ENCODE data around the gene RASSF8.
A peak's percentile ranks its signal among the peaks of the same experiment; 100 is the strongest.

RASSF8 gene

DNA sequence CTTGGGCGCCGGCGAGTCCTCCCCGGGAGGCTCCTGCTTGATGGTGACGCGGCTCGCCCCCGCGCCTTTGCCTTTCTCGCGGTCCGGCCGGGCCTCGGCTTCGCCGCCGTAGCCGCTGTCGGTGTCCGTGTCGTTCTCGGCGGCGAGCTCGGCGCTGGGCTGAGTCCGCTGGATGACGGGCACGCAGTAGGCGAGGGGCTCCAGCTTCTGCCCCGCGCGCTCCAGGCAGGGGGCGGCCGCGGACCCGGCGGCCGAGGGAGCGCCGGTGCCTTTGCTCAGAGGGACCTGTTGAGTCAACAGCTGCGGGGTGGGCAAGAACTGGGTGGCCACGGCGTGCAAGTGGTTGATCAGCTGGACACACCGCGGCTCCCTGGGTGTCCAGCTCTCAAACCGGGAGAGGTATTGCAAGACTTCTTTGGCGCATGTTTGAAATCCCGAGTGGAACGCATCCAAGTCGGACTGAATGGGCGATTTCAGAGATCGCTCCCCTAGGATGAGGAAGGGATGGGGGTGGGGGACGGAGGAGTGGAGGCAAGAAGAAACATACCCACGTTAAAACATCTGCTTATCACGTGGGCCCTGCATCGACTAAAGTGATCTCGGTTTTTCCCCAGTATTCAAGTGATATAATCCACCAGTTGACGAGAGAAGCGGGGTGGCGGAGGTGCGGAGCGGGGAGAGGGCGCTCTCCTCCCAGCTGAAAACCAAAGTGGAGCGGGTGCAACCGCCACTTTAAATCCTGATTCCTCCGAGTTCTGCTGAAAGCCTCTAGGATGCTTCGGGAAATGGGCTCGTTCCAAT, 164.4 kb downstream of the RASSF8 start:
- TF ChIP-seq, protein P1, sequence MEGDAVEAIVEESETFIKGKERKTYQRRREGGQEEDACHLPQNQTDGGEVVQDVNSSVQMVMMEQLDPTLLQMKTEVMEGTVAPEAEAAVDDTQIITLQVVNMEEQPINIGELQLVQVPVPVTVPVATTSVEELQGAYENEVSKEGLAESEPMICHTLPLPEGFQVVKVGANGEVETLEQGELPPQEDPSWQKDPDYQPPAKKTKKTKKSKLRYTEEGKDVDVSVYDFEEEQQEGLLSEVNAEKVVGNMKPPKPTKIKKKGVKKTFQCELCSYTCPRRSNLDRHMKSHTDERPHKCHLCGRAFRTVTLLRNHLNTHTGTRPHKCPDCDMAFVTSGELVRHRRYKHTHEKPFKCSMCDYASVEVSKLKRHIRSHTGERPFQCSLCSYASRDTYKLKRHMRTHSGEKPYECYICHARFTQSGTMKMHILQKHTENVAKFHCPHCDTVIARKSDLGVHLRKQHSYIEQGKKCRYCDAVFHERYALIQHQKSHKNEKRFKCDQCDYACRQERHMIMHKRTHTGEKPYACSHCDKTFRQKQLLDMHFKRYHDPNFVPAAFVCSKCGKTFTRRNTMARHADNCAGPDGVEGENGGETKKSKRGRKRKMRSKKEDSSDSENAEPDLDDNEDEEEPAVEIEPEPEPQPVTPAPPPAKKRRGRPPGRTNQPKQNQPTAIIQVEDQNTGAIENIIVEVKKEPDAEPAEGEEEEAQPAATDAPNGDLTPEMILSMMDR (conservative IDR thresholded peaks at IDR 0.05; ENCODE audit: low read length) = peak; percentile 52

DNA sequence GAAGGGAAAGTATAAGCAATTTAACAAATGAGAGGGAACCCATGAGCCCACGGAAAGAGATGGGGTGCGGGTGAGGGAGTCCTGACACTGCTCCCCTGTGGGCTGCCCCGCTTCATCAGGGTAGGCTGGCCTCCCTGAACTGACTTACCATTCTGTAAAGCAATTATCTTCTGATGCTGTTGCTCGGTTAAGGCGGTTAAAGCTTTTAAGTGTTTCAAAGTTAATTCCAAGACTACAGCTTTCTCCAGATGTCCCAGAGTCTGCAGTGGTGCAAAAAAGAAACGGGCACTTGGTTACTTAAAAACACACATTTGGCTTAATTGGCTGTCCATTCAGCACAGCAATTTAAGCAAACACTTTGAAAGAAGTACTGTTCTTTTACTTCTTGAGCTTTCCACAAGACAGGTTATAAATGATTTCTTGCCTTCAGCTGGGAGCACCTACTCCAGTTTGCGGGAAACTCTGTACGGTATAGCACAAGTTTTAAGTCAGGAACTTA, 165.0 kb downstream of the RASSF8 start:
- H3K4me3 ChIP-seq (ENCODE audit: low read length) = peak overlapping the region; percentile 79
- no peak for DNase-seq (ENCODE audit: low read depth)
- TF ChIP-seq, protein P1 (conservative IDR thresholded peaks at IDR 0.05; ENCODE audit: low read length) = no peak

More for the DNA sequence above, 164.4 kb downstream of the RASSF8 start:
- peak; percentile 83 for DNase-seq (ENCODE audit: low read depth)
- peak overlapping the region; percentile 79 for H3K4me3 ChIP-seq (ENCODE audit: low read length)

DNA sequence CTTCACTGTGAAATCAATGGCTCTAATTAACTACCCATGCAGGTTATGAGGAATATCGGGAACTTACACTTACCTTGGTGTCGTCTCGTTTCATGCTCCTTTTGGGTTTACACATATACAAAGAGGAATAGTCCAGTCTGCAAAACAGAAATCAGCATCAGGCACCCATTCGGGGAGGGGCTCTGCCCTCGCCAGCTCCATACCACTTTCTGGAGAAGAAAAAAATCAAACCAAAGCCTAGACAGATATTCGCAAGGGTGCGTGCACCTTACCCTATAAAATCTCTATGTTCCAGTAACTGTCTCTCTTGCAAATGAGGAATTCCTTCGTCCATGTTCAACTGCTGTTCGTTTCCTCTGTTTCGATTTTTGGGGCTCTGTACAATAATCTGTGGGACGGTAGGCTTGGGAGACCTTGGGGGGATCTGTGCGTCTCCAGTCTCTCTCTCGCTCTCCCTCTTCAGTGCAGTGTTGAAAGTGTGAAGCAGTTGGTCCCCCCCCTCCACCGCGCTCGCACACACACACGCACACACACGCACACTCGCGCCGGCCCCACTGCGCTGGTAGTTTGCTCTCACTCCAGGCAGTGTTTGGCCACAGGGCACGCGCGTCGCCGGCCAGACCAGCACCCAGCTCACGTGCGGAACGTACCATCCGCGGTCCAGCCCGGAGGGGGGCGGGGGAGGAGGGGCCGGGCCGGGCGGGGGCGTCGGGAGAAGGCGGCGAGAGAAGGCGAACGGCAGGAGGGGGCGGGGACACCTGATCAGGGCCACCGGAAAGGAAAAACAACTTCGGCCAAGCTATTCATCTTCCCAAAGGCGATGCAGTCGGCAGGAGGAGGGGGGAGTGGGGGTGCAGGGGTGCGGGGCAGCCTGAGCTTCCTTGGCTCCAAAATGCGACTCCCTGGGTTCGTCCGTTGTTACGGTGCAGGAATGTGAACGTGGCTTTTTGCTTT, 166.2 kb downstream of the RASSF8 start, which contains the start of gene BHLHE41:
Gene BHLHE41 (minus strand): TSS at position 592 of the 954 bp plus-strand sequence. CDS start 258 bp downstream, at position 334.
- TF ChIP-seq, protein P1 (conservative IDR thresholded peaks at IDR 0.05; ENCODE audit: low read length) = no peak
- DNase-seq (ENCODE audit: low read depth) = peak; percentile 64
- peak within 1 kb of the TSS; percentile 79 for H3K4me3 ChIP-seq (ENCODE audit: low read length)

DNA sequence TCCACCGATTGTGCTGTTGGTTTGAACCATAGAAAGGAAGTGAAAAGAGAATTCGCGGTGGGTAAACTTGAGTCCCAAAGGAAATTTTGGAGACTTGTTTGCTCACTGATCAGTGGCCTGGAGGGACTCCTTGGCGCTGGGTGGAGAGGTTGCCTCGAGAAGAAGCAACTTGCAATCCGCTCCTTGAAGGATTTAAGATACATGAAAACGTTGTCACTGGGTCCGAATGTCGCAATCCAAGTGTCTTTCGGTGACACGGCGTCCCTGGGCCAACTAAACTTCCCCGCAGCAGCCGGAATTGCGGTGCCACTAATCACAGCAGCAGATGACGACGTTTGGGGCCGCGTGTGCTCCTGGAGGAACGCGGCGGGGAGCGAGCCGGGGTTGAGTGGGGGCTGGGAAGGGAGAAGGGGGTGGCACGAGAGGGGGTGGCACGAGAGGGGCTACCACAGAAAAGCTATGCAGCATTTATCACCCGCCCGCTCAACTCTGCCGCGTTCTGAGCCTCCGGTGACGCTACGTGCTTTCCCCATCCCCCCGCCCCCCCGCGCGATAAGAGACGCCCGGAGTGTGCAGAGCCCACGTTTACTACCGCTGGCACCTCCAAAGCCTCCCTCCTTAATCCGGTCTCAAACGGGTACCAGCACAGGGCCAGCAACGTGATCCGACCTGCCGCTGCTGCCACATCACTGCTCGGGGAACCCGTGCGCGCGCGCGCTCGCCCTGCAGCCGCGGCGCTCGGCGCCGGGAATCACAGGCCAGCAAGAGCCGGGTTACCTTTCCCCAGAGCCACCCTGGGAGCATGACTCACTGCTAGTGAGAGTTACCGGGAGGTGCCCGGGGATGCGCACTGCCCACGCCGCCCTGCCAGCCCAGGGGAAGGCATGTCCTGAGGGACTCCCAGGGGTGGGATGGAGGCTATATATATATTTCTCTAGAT, 167.2 kb downstream of the RASSF8 start:
- DNase-seq (ENCODE audit: low read depth) = peak; percentile 71
- peak overlapping the region; percentile 79 for H3K4me3 ChIP-seq (ENCODE audit: low read length)
- TF ChIP-seq, protein P1 (conservative IDR thresholded peaks at IDR 0.05; ENCODE audit: low read length) = no peak

DNA sequence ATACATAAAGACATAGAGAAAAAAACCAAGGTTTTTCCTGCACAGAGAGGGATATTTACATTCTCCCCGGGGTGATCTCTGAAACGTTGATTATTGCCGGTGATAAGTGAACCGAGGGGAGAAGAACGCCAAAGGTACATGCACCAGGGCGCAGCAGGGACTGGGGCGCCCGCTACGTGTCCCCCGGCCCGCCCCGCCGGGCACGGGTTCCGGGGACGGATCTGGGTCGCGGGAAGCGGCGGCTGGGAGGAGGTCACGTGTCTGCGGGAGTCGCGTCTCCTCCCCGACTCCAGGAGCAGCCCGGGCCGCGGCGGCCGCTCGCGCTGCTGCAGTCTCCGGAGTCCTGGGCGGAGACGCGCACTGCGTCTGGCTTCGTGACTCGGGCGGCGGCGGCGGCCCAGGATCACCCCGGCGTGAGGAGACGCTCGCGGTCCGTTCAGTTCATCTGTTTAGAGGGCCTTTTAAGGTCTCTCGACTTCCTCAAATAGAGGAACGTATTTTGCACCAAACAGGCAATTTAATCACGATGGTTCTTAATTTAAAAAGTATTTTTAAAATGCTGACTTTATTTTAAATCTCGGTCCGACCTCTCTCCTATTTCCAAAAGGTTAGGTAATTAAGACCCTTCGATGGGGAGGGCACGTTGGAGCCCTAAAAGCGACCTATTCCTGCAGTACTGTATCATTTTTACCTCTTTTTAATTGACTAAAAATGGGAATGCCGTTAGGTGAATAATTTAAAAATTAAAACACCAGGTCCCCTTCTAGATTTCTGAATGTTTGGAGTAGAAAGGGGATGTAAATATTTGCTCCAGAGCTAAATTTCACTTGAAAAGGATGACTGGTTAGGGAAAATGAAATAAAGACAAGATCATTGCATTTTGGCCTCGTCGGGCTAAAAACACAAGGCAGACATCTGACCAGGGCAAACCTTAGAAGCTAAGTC, 168.1 kb downstream of the RASSF8 start:
- peak overlapping the region; percentile 79 for H3K4me3 ChIP-seq (ENCODE audit: low read length)
- TF ChIP-seq, protein P1 (conservative IDR thresholded peaks at IDR 0.05; ENCODE audit: low read length) = no peak
- peak; percentile 85 for DNase-seq (ENCODE audit: low read depth)
